GM19438 (cell line): ENCODE results near the gene FAM210B.
"Not testable (repeated sequence)": the region's sequence is repeated elsewhere in the genome, so short reads cannot be mapped to it uniquely, and the experiment has no call there.

Source experiments
- ATAC-seq: cut with Tn5 transposase; IDR thresholded peaks from one replicate; pipeline ENCODE4 v1.9.1; 2021; ENCODE audit warnings: low read depth; ENCODE audit not compliant: unreplicated experiment

Gene FAM210B

DNA sequence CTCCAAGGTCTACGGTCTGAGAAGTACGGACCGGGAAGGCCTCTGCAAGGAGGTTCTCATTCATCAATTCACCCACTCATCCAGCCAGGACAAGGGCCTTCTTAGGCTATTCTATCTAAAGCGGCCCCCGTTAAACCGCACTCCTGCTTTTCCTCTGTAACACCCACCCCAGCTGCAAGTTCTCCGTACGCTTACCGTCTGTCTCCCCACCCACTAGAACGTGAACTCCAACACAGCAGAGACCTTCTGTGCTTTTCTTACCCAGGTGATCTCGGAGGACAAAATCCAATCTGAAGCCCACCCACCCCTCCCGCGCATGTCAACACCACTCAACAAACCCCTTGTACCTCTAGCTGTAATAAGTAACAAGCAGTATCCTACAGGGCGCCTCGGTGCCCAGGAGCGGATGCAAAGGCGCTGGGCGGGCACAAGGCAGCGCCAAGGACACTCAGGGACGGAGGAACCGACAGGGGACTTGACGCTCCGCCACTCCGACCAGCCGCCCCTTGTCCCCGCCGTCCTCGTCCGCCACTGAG, 32.9 kb downstream of the FAM210B start:
- ATAC-seq, result peak; percentile 44

DNA sequence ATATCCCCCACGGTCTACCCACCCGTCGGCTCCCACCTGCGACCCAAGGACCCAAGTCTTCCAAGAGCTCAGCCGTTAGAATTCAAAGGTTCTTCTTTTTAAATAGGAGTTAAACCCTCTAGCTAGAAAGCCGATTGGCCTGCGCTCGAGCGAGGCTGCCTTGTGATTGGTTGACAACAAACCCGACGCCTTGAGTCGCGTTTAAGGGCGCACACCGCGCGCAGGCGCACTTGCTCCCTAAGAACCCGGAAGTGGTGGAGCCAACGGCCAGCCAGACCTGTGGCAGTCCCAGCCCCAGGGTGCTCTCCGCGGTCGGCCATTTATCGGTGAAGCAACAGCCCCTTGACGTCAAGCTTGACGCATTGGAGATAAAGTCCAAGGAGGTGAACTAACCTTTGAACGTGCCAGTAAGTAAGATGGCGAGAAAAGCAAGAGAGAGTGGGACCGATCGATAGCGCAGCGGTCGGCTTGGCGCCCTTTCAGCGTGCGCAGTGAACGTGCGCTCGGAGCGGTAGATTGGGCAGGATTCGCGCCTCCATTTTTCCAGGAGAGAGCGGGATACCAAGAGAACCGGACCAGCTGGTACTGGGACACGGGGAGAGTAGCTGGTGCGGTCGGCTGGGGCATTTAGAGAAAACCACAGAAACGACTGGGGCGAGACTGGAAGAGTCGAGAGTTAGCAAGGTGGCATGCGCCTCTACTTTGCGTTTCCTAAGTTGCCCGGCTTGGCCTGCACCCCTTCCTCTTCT, 33.5 kb downstream of the FAM210B start, which contains the start of the genes AURKA and CSTF1:
Gene AURKA, minus strand, starts transcription at position 84 of the 749 bp plus-strand sequence. CDS start 4,018 bp downstream, outside the sequence.
Gene CSTF1, plus strand, starts transcription at position 514 of the 749 bp plus-strand sequence. CDS start 2,908 bp downstream, outside the sequence.
- peak; percentile 88 for ATAC-seq

DNA sequence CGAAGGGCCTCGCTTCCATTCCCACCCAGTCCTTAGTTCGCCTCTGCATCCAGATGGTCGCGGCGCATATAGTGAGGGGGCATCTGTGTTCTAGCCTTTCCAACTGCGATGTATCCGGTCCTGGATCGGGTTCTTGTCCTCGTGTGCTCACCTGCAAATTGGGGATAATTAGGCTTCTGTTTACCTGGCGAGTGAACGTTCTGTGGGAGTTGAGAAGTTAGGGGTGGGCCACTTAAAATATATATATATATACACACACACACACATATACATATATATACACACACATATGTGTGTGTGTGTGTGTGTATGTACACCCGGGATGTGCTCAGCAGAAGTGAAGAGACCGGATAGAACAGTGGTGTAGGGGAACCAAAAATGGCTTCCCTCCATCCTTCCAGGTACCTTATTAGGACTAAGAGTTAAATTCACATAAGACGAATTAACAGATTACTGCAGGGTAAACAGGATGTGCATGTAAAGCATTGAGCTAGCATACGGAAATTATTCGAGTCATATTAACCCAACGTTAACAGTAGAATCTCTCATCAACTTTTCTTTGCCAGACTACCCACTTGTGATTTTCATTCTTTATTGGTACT, 34.2 kb downstream of the FAM210B start:
- no peak for ATAC-seq

DNA sequence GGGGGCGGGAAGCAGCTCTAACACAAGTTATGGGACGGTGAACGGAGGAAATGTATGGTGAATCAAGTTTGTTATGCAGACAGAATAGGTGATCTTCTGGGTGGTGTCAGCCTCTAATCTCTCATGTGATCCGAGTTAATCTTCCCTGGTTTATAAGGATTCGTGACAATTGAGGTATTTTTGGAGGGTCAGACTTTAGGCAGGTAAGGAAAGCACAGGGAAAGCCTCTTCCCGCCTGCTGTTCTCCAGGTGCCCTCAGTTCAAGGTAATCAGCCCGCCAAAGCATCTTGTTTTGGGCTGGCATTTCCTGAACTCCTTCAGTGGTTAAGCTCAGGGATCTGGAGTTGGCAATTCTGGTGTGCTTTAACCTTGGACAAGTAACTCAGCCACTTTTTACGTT, 34.9 kb downstream of the FAM210B start:
- ATAC-seq, result no peak

DNA sequence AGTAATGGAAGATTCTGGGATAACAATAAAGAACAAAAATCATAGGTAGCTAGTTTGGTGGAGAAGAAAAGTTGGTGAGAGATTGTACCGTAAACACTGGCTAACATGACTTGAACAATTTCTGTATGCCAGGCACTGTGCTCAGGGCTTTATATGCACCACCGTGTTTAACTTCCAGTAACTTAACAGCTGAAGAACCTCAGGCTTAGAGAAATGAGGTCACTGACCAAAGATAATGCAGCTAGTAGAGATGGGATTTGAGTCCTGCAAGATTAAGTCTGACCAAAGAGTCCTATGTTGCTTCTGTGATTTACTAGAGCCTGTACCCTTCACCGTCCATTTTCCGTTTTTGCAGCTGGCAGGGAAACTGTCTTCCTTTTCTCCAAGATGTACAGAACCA, 36.4 kb downstream of the FAM210B start:
- no peak for ATAC-seq

DNA sequence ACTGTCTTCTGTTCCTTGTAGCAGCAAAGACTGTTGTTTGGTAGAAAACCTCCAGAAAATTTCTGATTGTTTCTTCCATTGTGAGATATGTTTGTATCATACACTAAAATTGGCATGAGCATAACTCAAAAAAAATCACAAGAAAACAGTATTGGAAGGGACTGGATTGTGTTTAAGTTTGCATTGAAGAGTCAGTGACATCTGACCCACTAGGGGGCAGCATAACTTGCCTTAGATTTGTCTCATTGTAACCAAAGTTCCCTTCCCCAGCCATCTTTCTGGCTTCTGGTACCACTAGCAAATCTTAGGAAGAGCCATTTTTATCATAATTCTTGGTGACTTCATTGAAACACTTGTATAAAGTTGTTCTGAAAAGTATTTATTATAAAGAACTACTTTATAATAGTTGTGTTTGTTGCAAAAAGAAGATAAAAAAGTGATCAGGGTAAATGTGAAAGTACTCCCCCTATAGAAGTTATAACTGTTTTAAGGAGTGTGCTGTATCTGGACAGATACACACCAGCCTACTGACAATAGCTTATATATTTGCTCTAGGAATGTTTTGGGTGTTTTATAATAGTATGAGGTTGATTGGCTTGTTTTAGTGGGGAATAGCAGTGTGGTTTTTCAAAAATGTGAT, 41.3 kb downstream of the FAM210B start:
- peak; percentile 81 for ATAC-seq

DNA sequence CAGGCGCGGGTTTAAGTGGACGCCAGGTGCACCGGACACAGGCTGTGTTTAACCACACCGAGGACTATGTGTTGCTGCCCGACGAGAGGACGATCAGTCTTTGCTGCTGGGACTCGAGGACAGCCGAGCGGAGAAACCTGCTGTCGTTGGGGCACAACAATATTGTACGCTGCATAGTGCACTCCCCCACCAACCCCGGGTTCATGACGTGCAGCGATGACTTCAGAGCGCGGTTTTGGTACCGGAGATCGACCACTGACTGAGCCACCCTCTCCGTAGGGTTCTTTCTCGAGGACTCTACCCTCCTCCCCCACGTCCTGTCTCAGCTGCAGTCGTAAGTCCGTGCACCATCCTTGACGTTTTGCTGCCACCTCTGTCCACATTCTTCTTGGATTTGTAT, 44.7 kb downstream of the FAM210B start:
- no peak for ATAC-seq

DNA sequence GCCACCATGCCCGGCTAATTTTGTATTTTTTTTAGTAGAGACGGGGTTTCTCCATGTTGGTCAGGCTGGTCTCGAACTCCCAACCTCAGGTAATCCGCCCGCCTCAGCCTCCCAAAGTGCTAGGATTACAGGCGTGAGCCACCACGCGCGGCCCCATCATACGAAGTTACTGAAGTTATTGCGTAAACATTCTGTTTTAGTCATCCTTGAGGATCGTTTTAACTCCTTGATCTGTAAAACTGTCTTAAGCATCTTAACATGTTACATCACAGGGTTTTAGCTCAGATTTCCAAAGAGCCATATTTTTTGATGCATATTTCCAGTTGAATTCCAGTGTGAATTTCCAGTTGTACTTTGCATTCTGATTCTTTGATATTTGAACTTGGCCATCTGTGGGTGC, 46.6 kb downstream of the FAM210B start:
- ATAC-seq, result not testable (repeated sequence)

DNA sequence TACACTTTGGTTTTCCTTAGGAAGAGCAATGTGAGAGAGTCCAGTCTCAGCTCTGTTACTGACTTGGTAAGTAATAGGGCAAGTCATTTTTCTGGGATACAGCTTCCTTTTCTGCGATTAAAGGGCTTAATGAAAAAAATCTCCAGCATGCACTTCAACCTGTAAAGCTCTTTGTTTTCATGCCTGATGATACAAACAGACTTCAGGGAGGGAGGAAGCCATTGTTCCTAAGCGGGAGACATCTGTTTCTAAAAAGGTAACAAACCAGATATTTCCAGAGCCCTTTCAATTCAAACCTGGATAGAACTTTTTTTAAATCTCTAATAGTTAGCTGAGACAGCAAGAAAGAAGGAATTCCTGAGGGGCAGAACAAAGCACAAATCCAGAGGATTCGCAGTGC, 48.1 kb downstream of the FAM210B start:
- no peak for ATAC-seq

DNA sequence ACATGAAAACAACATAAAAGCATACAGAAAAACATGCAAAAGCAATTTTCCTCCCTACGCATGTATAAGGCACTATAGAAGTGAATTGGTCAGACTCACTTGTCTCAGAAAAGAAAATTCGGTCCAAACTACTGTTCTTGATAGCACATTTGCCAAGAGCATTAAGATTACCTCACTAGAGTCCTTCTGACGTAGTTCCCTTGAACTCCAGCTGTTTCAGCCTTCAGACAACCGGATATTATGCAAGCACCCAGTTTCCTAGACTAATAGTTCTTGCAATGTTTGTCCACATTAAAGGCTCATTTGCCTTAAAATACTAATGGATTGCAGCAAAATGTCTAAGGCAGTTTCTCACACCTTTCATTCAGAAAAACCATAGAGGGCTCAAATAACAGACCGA, 50.7 kb downstream of the FAM210B start:
- ATAC-seq, result no peak

DNA sequence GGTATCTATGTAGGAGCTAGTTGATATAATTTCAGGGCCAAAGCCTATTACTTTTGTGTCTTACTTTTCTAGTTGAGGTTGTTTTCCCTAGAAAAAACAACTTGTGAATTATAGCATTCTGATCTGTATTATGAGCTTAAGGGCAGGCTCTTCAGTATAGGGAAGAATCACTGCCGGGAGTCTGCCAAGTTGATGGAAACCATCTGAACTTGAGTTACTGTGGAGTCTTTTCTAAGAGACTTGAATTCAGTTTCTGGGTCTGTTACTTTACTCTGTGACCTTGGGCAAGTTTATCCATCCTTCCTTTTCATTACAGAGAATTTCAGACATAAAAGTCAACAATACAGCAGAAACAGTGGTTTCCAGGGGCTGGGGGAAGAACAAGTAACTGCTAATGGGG, 51.2 kb downstream of the FAM210B start:
- no peak for ATAC-seq

DNA sequence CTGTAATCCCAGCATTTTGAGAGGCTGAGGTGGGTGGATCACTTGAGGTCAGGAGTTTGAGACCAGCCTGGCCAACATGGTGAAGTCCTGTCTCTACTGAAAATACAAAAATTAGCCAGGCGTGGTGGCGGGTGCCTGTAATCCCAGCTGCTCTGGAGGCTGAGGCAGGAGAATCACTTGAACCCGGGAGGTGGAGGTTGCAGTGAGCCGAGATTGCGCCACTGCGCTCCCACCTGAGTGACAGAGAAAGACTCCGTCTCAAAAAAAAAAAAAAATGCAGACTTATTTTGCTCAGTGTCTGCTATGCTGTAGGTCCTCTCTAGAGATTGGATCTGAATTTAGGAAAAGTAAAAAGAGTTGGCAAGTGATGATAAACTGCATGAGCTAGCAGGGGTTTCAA, 52.5 kb downstream of the FAM210B start:
- ATAC-seq, result not testable (repeated sequence)

DNA sequence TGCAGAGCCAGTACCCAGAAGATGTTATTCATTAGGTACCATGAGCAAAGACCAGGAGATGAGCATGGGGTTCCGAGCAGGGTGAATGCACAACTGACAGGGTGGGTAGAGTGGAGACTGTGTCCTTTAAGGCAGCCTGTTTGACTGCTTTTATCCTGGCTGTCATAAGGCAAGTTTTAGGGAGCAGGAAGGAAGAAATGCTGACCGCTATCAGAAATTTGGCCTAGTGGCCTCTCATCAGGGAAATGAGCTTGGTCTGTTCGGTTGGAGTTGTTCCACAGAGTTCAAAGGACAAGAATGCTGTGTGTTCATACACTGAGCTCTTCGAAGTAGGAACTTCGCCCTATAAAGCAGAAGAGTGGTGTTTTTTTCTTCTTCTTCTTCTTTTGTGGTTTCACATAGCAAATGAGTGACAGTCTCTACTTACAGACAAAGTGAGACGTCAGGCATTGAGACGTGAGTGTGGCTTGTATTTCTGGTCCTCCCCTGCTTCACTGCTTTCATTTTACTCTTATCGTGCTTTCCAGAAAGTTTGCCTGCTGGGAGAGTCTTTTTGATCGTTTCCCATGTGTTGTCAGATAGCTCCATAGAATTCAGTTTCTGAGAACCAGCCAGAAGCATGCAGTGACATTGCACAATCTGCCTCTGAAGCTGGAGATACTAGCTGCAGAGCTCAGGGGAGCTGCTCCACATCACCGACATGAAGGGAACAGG, 53.1 kb downstream of the FAM210B start, which contains the start of gene CASS4:
Gene CASS4, plus strand, starts transcription at position 502 of the 714 bp plus-strand sequence. Its CDS starts 199 bp downstream, at position 701.
- ATAC-seq, result peak; percentile 78

DNA sequence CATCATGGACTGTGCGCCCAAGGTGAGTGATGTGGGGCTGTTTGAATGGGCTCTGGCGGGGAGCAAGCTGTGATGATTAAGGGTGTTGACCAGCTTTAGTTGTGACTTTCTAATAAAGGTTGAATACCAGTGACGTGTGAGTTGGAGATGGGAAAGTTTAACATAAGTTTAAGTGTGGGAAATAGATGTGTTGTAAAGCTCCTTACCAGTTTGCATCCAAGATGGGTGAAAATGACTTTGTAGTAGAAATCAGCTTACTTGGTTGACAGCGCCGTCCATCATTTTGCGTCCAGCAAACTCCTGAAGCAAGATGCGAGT, 53.7 kb downstream of the FAM210B start:
- no peak for ATAC-seq

DNA sequence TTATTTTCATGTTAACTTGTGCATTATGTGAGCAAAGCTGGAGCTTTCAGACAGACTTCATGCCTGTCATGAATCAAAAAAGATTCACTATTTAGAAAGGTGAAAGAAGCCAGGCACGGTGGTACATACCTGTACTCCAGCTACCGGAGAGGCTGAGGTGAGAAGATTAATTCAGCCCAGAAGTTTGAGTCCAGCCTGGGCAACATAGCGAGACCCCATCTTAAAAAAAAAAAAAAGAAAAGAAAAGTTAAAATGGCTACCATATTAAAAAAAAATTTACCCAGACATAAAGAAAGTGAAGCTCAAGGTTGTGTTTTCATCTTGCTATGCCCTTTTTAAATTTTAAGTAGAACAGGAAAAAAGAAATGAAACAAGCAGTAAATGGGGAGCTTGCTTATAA, 54.2 kb downstream of the FAM210B start:
- ATAC-seq, result no peak

DNA sequence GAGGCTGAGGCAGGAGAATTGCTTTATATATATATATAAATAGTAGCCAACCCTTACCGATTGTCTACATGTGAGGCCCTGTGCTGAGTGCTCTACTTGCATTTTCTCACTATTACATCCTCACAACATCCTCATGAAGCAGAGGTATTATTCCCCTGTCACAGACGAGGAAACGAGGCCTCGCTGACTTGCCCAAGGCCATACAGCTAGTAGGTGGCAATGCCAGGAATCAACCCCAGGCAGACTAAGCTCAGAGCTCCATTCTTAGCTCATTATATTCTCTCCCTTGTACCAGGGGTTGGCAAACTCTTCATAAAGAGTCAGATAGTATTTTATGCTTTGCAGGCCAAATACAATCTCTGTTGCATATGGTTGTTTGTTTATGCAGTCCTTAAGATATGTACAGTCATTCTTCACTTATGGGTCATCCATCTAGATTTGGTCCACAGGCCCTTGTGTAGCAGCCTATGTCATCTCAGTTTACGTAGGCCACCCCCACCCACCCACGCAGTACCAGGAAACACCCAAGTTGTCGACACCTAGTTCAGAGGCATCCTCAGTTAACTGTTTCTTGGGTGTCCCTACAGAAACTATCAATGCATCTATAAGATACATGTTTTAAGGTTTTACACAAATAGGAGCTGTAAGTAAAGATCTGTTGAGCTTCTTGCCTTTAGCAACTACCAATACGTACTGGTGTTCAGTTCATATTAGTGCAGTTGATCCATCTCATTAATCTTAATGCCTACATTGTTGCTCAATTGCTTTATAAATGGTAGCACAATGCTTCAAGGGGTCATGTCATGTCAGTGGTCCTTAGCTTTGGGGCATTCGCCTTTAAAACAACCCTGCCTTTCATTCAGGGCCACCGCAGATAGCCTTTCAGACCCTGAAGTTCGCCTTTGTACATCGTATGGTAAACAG, 56.3 kb downstream of the FAM210B start:
- no peak for ATAC-seq

DNA sequence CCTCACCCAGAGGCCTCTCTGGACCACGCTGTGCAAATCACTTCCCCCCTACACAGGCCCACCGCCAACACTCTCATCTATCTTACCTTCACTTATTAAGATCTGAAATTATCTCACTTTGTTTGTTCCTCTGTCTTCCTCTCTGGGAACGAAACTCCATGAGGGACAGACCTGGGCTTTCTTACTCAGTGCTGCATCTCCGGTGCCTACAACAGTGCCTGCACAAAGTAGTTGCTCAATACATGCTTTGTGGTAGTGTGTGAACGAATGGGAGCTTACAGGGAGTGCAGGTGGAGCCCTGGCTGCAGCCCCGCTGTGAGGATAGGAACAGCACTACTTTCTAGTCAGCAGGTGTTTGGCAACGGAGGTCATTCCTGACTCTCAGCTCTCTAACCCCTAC, 58.6 kb downstream of the FAM210B start:
- ATAC-seq, result no peak

DNA sequence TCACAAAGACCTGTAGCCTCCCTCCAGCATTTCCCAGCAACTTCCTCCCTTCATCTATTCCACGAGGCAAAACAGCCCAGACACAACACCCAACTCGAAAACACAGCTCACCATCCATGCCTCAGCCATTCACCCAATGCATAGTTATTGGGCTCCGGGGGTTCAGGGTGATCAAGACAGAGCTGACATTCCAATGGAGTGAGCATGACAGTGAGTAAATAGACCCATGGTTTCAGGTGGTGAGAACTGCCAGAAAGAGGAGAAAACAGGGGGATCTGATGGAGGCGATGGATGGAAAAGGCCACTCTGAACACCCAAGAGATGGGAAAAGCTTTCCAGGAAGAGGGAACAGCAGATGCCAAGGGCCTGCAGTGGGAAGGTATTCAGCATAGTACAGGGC, 59.1 kb downstream of the FAM210B start:
- ATAC-seq, result no peak
